GM21825 (cell line): ENCODE measurements around the gene IFT57.
"Not testable (repeated sequence)": the region's sequence is repeated elsewhere in the genome, so short reads cannot be mapped to it uniquely, and the experiment has no call there.

Source experiments
- ATAC-seq: cut with Tn5 transposase; IDR thresholded peaks from one replicate; pipeline ENCODE4 v1.9.1; 2021; ENCODE audit warnings: mild to moderate bottlenecking, moderate library complexity; ENCODE audit not compliant: unreplicated experiment

The IFT57 gene

GRCh38 chr3:108221911-108222852 lies at the start of gene IFT57:
IFT57 (minus strand) TSS chr3:108222424; CDS start chr3:108222322, 102 bp downstream.
- peak; percentile 94 for ATAC-seq

- no peak for ATAC-seq
Observed at GRCh38 chr3:108271626-108272025, 49.4 kb upstream of the IFT57 start.

- not testable (repeated sequence) for ATAC-seq
Observed at GRCh38 chr3:108268235-108268634, 46.0 kb upstream of the IFT57 start.

- not testable (repeated sequence) for ATAC-seq
Observed at GRCh38 chr3:108264534-108265298, 42.5 kb upstream of the IFT57 start.

GRCh38 chr3:108255131-108255530 lies 32.9 kb upstream of the IFT57 start:
- ATAC-seq = no peak

GRCh38 chr3:108251844-108252243 lies 29.6 kb upstream of the IFT57 start:
- no peak for ATAC-seq

- no peak for ATAC-seq
Observed at GRCh38 chr3:108251265-108251664, 29.0 kb upstream of the IFT57 start.

GRCh38 chr3:108250626-108251025 lies 28.4 kb upstream of the IFT57 start:
- no peak for ATAC-seq

- ATAC-seq = no peak
Observed at GRCh38 chr3:108243243-108243642, 21.0 kb upstream of the IFT57 start.

- ATAC-seq = no peak
Observed at GRCh38 chr3:108242776-108243175, 20.6 kb upstream of the IFT57 start.

GRCh38 chr3:108241721-108242120 lies 19.5 kb upstream of the IFT57 start:
- ATAC-seq = no peak

GRCh38 chr3:108241146-108241545 lies 18.9 kb upstream of the IFT57 start:
- ATAC-seq = no peak

GRCh38 chr3:108239082-108239481 lies 16.9 kb upstream of the IFT57 start:
- ATAC-seq = no peak

- ATAC-seq = no peak
Observed at GRCh38 chr3:108235290-108235689, 13.1 kb upstream of the IFT57 start.

GRCh38 chr3:108234387-108234957 lies 12.2 kb upstream of the IFT57 start:
- no peak for ATAC-seq

GRCh38 chr3:108228286-108228685 lies 6.1 kb upstream of the IFT57 start:
- ATAC-seq = no peak

- ATAC-seq = no peak
Observed at GRCh38 chr3:108227131-108227530, 4.9 kb upstream of the IFT57 start.

- no peak for ATAC-seq
Observed at GRCh38 chr3:108225221-108225620, 3.0 kb upstream of the IFT57 start.

GRCh38 chr3:108223928-108224327 lies 1.7 kb upstream of the IFT57 start:
- no peak for ATAC-seq

GRCh38 chr3:108222853-108223565 lies 785 bp upstream of the IFT57 start:
- ATAC-seq = no peak

GRCh38 chr3:108221393-108221792 lies 831 bp downstream of the IFT57 start:
- no peak for ATAC-seq
